Brain microvascular endothelial cell (primary cell): ENCODE measurements around the gene PRDX6.
"Not testable (repeated sequence)": the region's sequence is repeated elsewhere in the genome, so short reads cannot be mapped to it uniquely, and the experiment has no call there.

ENCODE experiments used
- DNase-seq: peaks from one replicate; pipeline ENCODE4 v3.0.0-alpha.2; 2020
- H3K27ac ChIP-seq: fragments of 250-450 bp; sonication (Bioruptor Pico); 2 replicates; pipeline ENCODE4 v1.5.1; 2020; ENCODE audit warnings: mild to moderate bottlenecking, moderate library complexity
- H3K27me3 ChIP-seq: fragments of 250-450 bp; sonication (Bioruptor Pico); replicated peaks from 2 replicates; pipeline ENCODE4 v1.5.1; 2020; ENCODE audit warnings: mild to moderate bottlenecking
- H3K36me3 ChIP-seq: fragments of 250-450 bp; sonication (Bioruptor Pico); replicated peaks from 2 replicates; pipeline ENCODE4 v1.5.1; 2020; ENCODE audit warnings: mild to moderate bottlenecking
- H3K4me3 ChIP-seq: 2 replicates; pipeline ENCODE4 v1.5.1; 2011; ENCODE audit warnings: low read depth, mild to moderate bottlenecking, control low read depth, low read length, moderate library complexity
- in situ Hi-C: cut with HindIII; loops from 2 replicates; pipeline ENCODE4 v1.10.0; 2017; ENCODE audit warnings: low sequenced_read_pairs, low pct_ligation_motif_present
- TF ChIP-seq, protein P1 (sequence below): IDR thresholded peaks from 2 replicates; pipeline ENCODE4 v1.5.1; 2011; ENCODE audit warnings: low read depth, mild to moderate bottlenecking, moderate library complexity, low read length, control low read depth, inconsistent platforms; ENCODE audit errors: missing control alignments

Gene PRDX6

DNA sequence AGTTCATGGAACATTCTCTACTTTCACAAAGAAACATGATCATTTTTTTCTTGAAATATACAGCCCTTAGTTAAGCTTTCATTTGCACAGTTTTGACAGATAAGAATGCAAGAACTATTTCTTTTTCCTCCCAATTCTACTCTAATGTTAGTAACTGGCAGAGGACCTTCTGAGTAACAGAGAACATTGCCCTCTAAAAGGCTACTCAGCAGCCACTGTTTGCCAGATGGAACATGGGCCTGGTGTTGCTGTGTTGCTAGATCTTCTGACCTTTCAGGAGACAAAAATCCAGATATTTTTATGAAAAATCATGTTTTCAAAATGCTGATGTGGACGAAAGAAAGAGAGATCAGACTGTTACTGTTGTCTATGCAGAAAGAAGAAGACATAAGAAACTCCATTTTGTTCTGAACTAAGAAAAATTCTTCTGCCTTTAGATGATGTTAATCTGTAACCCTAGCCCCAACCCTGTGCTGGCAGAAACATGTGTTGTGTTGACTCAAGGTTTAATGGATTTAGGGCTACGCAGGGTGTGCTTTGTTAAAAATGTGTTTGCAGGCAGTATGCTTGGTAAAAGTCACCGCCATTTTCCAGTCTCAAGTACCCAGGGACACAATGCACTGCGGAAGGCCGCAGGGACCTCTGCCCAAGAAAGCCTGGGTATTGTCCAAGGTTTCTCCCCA is 2.9 kb upstream of the PRDX6 start:
- H3K4me3 ChIP-seq, result peak overlapping the region; percentile 1
- TF ChIP-seq, protein P1, sequence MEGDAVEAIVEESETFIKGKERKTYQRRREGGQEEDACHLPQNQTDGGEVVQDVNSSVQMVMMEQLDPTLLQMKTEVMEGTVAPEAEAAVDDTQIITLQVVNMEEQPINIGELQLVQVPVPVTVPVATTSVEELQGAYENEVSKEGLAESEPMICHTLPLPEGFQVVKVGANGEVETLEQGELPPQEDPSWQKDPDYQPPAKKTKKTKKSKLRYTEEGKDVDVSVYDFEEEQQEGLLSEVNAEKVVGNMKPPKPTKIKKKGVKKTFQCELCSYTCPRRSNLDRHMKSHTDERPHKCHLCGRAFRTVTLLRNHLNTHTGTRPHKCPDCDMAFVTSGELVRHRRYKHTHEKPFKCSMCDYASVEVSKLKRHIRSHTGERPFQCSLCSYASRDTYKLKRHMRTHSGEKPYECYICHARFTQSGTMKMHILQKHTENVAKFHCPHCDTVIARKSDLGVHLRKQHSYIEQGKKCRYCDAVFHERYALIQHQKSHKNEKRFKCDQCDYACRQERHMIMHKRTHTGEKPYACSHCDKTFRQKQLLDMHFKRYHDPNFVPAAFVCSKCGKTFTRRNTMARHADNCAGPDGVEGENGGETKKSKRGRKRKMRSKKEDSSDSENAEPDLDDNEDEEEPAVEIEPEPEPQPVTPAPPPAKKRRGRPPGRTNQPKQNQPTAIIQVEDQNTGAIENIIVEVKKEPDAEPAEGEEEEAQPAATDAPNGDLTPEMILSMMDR, result no peak
- in situ Hi-C loops, result no loop called here

DNA sequence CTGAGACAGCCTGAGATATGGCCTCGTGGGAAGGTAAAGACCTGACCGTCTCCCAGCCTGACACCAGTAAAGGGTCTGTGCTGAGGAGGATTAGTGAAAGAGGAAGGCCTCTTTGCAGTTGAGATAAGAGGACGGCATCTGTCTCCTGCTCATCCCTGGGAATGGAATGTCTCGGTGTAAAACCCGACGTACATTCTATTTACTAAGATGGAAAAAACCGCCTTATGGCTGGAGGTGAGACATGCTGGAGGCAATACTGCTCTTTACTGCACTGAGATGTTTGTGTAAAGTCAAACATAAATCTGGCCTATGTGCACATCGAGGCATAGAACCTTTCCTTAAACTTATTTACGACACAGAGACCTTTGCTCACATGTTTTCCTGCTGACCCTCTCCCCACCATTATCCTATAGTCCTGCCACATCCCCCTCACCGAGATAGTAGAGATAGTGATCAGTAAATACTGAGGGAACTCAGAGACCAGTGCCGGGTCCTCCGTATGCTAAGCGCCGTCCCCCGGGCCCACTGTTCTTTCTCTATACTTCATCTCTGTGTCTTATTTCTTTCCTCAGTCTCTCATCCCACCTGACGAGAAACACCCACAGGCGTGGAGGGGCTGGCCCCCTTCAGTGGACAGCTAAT is 2.2 kb upstream of the PRDX6 start:
- DNase-seq, in situ Hi-C loops, H3K27me3 ChIP-seq, H3K36me3 ChIP-seq: not testable (repeated sequence)
- H3K4me3 ChIP-seq, result peak overlapping the region; percentile 78
- peak overlapping the region; percentile 69 for H3K27ac ChIP-seq

More for the DNA sequence above, 2.9 kb upstream of the PRDX6 start:
- H3K36me3 ChIP-seq, result peaks cover 3% of the 10 kb centered on the region
- peak overlapping the region; percentile 69 for H3K27ac ChIP-seq
- H3K27me3 ChIP-seq, result no peaks in the 10 kb centered on the region
- DNase-seq, result no peak

DNA sequence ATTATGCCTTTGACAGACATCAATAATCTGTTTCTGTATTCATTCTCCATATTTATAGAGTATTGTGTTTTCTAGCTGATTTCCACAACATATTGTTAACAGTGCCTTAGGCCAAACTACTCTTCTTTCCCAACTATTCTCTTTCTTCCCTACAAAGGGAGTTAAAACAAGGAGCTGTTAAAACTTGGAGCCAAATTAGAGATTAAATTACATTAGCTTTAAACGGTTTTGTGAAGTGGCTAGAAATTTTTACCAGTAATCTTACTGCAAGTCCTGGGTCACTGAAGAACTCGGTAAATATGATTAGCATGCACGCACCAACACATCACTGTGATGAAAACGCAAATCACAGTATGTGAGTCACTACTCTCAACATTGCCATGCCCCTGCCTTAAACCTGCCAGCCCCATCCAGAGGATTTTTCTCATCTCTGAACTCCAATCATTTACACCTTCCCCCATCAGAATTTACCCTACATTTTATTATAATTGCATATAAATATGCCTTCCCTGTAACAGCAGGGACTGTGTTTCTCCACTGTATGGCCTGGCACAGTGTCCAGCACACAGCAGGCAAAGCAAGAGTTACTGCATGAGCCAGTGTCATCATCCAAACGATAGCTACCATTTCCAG is 1.5 kb upstream of the PRDX6 start:
- in situ Hi-C loops, result no loop called here
- H3K27me3 ChIP-seq, result no peaks in the 10 kb centered on the region
- peak; percentile 78 for DNase-seq
- peak overlapping the region; percentile 69 for H3K27ac ChIP-seq
- peak overlapping the region; percentile 78 for H3K4me3 ChIP-seq
- TF ChIP-seq, protein P1, result no peak
- H3K36me3 ChIP-seq, result peaks cover 2% of the 10 kb centered on the region

DNA sequence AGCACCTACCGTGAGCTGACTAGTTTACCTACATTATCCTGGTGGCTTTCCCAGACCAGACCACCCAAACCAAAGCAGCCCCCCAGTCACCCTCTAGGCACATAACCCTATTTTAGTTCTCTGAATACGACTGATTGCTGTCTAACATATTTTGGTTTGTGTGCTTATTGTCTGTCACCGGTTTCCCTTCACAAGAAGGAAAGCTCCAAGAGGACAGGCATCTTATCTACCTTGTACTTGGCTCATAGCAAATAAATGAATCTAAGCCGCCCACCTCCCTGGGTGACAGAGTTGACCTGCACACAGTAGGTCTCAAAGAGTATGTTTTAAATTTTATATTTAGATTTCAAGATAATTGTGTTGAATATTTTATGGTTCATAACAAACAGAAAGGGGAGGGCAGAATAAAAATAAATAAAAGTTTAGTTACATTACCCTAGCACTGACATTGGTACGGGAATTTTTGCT is 904 bp upstream of the PRDX6 start:
- in situ Hi-C loops, result no loop called here
- peak overlapping the region; percentile 69 for H3K27ac ChIP-seq
- TF ChIP-seq, protein P1, result no peak
- no peak for DNase-seq
- H3K36me3 ChIP-seq, result peaks cover 7% of the 10 kb centered on the region
- peak overlapping the region; percentile 78 for H3K4me3 ChIP-seq
- H3K27me3 ChIP-seq, result no peaks in the 10 kb centered on the region

DNA sequence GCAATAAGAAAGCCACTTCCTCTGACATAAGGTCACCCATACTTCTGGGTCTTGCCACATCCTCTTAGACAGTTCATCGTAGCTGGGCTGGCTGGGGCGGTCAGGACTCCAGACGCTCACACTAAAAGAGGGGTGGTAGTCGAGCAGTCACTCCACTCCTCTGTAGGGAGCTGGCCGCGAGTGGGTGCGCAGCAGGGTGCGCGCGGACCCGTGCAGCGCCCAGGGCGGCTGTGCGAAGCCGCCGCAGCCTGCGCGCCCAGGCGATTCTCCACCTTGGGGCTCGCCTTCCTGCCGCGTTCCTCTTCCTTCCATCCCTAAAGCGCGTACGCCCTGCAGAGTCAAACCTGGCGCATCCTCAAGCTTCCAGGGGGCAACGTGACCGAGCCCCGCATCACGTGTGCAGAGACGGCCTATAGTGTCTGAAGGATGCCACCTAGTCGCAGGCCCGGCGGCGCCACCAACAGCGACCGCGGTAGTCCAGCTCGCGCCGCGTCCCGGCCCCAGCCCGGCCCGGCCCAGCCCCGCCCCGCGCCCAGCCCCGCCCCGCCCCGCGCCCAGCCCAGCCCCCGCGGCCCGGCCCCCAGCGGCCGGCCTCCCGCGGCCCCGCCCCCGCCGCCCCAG is 360 bp upstream of the PRDX6 start:
- DNase-seq, result peak; percentile 76
- Histone ChIP-seq H3K27ac (peak overlapping the region; percentile 69), H3K27me3 (no peaks in the 10 kb centered on the region), H3K36me3 (peaks cover 12% of the 10 kb centered on the region), H3K4me3 (peak overlapping the region; percentile 88)
- TF ChIP-seq, protein P1, result no peak
- in situ Hi-C loops, result no loop called here

DNA sequence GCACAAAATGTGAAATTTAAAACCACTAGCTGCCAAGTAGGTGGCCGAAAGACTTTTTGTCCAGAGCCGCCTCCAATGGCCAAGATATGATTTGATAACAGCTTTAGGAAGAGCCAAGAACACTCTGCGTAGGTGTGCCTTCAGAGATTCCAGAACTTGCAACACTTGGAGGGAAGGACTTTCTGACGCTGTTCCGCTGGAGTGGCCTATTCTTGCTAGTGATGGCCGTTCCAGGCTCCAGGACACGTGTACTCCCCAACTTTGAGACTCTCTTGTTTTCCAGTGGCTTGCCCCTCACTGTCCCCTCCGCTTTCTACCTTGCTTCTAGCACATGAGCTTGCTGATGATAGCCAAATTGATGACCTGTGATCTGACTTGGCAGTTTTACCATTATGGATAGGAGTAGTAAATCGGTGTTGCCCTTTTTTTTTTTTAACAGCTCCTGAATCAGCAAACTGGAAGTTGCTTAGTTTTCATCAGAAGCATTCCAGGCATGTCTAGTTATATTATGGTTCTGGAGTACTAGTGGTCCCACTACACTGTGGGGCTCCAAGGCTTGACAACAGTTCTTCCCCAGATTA is 1.0 kb downstream of the PRDX6 start:
- peak overlapping the region; percentile 94 for H3K27ac ChIP-seq
- DNase-seq, result peak; percentile 60

More for the DNA sequence above, 1.0 kb downstream of the PRDX6 start:
- TF ChIP-seq, protein P1, result no peak
- Histone ChIP-seq H3K4me3 (peak overlapping the region; percentile 88), H3K27me3 (no peaks in the 10 kb centered on the region), H3K36me3 (peaks cover 26% of the 10 kb centered on the region)
- in situ Hi-C loops, result no loop called here
